HL-60 (cell line): Measurements from ENCODE around the gene ZBED3.

Source experiments
- DNase-seq, 2 experiments: peaks; one replicate each; pipeline ENCODE4 v3.0.0-alpha.2; 2010 to 2020; ENCODE audit warnings: low read depth in 1 of 2, low spot score in 1 of 2
- H3K27ac ChIP-seq: fragments of 250-450 bp; sonication (Bioruptor Pico); replicated peaks from 2 replicates; pipeline ENCODE4 v1.5.1; 2020; ENCODE audit warnings: mild to moderate bottlenecking, moderate library complexity
- H3K27me3 ChIP-seq: fragments of 250-450 bp; sonication (Bioruptor Pico); 2 replicates; pipeline ENCODE4 v1.5.1; 2021; ENCODE audit warnings: mild to moderate bottlenecking, moderate library complexity; ENCODE audit not compliant: insufficient read depth, poor library complexity, severe bottlenecking
- H3K4me3 ChIP-seq: replicated peaks from 2 replicates; pipeline ENCODE4 v1.5.1; 2011; ENCODE audit warnings: mild to moderate bottlenecking, control low read depth, low read length; ENCODE audit not compliant: insufficient read depth
- GABPA ChIP-seq: IDR thresholded peaks from 2 replicates; pipeline ENCODE4 v1.6.1; 2012; ENCODE audit warnings: low read depth
- POLR2AphosphoS5 ChIP-seq: IDR thresholded peaks from 2 replicates; pipeline ENCODE4 v1.6.1; 2012; ENCODE audit warnings: low read depth
- SPI1 ChIP-seq: IDR thresholded peaks from 2 replicates; pipeline ENCODE4 v1.6.1; 2012; ENCODE audit warnings: low read depth, mild to moderate bottlenecking, borderline replicate concordance
- TF ChIP-seq, protein P1 (sequence below): IDR thresholded peaks from one replicate; pipeline ENCODE4 v1.5.1; 2011; ENCODE audit warnings: low read length, control low read depth, inconsistent platforms; ENCODE audit not compliant: insufficient read depth
- TF ChIP-seq, protein P2 (sequence below): IDR thresholded peaks from 2 replicates; pipeline ENCODE4 v1.6.1; 2012; ENCODE audit warnings: low read depth; ENCODE audit not compliant: insufficient replicate concordance

ZBED3 gene

DNA sequence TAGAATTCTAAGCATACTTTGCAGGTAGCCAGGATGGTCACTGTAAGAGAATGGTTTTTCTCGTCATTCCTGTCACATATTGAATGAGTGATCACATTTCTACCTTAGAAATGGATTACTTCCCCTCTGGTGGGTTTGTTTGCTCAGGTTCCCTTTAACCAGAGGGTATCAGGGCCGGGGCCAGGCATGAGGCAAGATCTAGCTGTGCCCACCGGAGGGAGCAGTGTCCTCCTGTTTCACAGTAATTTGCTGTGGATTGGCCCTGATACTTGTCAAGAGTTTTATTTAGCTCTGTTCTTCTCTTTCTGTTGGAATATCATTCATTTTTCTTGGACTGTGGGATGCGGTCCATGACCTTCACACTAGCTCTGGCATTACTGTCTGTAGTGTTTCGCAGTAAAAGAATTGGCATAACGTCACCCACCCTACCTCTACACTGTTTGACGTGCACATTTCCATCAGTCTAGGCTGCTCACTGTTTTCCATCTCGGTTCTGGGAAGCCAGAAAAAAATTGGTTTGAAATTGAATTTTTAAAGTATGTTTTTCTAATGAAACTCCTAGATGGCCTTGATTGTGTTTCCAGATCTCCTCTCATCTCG lies 42.4 kb upstream of the ZBED3 start:
- no peaks in the 10 kb centered on the region for H3K27me3 ChIP-seq
- no peak for DNase-seq
- no peak overlapping the region for H3K4me3 ChIP-seq
- no peak overlapping the region for H3K27ac ChIP-seq
- TF ChIP-seq, protein P1, sequence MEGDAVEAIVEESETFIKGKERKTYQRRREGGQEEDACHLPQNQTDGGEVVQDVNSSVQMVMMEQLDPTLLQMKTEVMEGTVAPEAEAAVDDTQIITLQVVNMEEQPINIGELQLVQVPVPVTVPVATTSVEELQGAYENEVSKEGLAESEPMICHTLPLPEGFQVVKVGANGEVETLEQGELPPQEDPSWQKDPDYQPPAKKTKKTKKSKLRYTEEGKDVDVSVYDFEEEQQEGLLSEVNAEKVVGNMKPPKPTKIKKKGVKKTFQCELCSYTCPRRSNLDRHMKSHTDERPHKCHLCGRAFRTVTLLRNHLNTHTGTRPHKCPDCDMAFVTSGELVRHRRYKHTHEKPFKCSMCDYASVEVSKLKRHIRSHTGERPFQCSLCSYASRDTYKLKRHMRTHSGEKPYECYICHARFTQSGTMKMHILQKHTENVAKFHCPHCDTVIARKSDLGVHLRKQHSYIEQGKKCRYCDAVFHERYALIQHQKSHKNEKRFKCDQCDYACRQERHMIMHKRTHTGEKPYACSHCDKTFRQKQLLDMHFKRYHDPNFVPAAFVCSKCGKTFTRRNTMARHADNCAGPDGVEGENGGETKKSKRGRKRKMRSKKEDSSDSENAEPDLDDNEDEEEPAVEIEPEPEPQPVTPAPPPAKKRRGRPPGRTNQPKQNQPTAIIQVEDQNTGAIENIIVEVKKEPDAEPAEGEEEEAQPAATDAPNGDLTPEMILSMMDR, result no peak
- TF ChIP-seq POLR2AphosphoS5 (no peak), SPI1 (no peak), GABPA (no peak)
- TF ChIP-seq, protein P2, sequence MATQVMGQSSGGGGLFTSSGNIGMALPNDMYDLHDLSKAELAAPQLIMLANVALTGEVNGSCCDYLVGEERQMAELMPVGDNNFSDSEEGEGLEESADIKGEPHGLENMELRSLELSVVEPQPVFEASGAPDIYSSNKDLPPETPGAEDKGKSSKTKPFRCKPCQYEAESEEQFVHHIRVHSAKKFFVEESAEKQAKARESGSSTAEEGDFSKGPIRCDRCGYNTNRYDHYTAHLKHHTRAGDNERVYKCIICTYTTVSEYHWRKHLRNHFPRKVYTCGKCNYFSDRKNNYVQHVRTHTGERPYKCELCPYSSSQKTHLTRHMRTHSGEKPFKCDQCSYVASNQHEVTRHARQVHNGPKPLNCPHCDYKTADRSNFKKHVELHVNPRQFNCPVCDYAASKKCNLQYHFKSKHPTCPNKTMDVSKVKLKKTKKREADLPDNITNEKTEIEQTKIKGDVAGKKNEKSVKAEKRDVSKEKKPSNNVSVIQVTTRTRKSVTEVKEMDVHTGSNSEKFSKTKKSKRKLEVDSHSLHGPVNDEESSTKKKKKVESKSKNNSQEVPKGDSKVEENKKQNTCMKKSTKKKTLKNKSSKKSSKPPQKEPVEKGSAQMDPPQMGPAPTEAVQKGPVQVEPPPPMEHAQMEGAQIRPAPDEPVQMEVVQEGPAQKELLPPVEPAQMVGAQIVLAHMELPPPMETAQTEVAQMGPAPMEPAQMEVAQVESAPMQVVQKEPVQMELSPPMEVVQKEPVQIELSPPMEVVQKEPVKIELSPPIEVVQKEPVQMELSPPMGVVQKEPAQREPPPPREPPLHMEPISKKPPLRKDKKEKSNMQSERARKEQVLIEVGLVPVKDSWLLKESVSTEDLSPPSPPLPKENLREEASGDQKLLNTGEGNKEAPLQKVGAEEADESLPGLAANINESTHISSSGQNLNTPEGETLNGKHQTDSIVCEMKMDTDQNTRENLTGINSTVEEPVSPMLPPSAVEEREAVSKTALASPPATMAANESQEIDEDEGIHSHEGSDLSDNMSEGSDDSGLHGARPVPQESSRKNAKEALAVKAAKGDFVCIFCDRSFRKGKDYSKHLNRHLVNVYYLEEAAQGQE, result no peak

DNA sequence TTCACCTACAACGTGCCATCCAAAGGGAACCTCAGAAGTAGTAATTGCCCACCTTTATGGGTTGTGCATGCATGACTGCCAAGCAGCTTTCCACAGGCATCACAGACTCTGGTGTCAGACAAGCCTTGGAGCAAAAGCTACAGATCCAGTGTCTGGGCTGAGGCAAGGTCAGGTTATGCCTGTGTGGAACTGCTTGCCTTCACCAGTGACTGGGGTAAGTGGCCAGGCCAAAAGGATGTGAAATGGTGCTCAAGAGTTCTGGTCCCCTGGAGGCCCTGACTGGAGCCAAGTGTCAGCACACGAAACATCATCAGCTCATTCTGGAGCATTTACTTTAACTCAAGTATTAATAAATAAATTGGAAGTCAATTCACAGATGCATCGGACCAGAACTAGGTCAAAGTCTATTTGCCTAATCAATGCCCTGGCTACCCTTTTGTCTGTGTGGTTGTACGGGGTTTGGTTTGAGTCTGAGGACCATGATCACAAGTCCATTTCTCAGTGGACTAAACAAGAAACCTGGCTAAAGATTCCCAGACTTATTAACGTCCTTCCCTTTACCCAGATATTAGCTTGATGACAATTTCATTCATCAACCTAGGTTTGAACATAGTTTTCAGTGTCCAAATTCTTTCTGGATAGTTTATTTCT lies 41.5 kb upstream of the ZBED3 start:
- no peak for TF ChIP-seq POLR2AphosphoS5
- TF ChIP-seq, protein P1, result no peak
- TF ChIP-seq, protein P2, result no peak
- TF ChIP-seq GABPA, result no peak
- no peak for TF ChIP-seq SPI1
- Histone ChIP-seq H3K27me3 (no peaks in the 10 kb centered on the region), H3K27ac (no peak overlapping the region), H3K4me3 (no peak overlapping the region)
- DNase-seq, result no peak

DNA sequence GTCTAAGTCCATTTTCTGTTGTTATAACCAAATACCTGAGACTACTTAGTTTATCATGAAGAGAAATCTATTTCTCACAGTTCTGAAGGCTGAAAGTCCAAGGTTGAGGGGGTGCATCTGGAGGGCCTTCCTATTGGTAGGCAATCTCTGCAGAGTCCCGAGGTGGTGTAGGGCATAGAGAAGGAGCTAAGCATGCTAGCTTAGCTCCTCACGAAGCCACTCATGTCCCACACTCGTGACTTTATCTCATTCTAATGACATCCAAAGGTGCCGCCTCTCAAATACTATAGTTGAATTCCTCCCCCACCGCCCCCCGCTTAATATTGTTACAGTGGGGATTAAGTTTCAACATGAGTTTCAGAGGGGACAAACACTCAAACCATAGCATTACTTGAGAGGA lies 36.0 kb upstream of the ZBED3 start:
- DNase-seq, result no peak
- TF ChIP-seq, protein P2, result no peak
- TF ChIP-seq GABPA (no peak), POLR2AphosphoS5 (no peak), SPI1 (no peak)
- TF ChIP-seq, protein P1, result no peak

More for the DNA sequence above, 36.0 kb upstream of the ZBED3 start:
- Histone ChIP-seq H3K27me3 (no peaks in the 10 kb centered on the region), H3K4me3 (no peak overlapping the region), H3K27ac (no peak overlapping the region)
